Thyroid gland (tissue), 4 donors: ENCODE results near the gene BZW2.

ENCODE experiments used
- POLR2A ChIP-seq, 2 donors: fragments of 450-650 bp; IDR thresholded peaks; one replicate each; pipeline ENCODE4 v1.6.1; 2017; ENCODE audit warnings: antibody characterized with exemption in 2 of 2, mild to moderate bottlenecking in 2 of 2, moderate library complexity in 1 of 2
- TF ChIP-seq, protein P1 (sequence below), 6 experiments: fragments of 200-600 bp in 3 of 6; fragments of 450-650 bp in 3 of 6; sonication (generic) in 3 of 6; IDR thresholded peaks; one replicate each; pipeline ENCODE4 v1.5.1; 2016 to 2019; ENCODE audit warnings: antibody characterized with exemption in 6 of 6, mild to moderate bottlenecking in 2 of 6, inconsistent platforms in 1 of 6, moderate library complexity in 1 of 6

DNA sequence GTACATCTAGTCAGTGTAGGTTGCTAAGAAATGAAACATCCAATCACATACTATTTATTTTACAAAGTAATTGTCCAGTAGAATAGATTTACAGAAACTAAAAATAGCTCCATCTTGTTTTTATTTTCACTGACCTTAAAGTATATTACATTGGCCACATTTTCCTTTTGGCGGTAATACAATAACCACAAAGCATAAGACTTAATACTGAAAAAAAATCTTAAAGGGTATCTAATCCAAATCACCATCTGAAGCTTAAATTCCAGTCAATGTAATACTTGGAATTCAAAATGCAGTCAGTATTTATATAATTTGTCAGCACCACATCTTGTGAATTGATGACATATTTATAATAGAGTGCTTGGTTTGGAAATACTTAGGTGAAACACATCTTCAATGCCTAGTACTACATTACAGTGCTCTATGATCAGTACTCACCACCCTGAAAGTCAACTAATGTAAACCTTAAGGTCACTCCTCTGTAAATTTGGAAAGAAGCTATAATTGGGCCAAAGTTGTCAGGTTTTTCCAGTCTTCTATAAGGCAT, 9.4 kb upstream of the BZW2 start:
- no peak for TF ChIP-seq POLR2A (IDR thresholded peaks at IDR 0.05)
- TF ChIP-seq, protein P1, sequence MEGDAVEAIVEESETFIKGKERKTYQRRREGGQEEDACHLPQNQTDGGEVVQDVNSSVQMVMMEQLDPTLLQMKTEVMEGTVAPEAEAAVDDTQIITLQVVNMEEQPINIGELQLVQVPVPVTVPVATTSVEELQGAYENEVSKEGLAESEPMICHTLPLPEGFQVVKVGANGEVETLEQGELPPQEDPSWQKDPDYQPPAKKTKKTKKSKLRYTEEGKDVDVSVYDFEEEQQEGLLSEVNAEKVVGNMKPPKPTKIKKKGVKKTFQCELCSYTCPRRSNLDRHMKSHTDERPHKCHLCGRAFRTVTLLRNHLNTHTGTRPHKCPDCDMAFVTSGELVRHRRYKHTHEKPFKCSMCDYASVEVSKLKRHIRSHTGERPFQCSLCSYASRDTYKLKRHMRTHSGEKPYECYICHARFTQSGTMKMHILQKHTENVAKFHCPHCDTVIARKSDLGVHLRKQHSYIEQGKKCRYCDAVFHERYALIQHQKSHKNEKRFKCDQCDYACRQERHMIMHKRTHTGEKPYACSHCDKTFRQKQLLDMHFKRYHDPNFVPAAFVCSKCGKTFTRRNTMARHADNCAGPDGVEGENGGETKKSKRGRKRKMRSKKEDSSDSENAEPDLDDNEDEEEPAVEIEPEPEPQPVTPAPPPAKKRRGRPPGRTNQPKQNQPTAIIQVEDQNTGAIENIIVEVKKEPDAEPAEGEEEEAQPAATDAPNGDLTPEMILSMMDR (IDR thresholded peaks at IDR 0.05), result no peak
